H1 (cell line): ENCODE measurements around the gene ASCL1. TPM values are rescaled to one million over a fixed set of nuclear protein-coding genes. Genes with fewer than 3 reads are reported as not detected.

Experiments
- CTCF ChIA-PET: fragments of 300-600 bp; sonication (Branson Sonifier 250); formaldehyde crosslinking; loops from one replicate; lab custom pipeline; 2021; ENCODE audit not compliant: partially characterized antibody; lab: Charles Lee
- POLR2A ChIA-PET: fragments of 300-600 bp; sonication (Branson Sonifier 250); formaldehyde crosslinking; loops from one replicate; lab custom pipeline; 2021; ENCODE audit warnings: inconsistent platforms; ENCODE audit not compliant: partially characterized antibody; lab: Charles Lee
- DNase-seq, 2 experiments: peaks; one replicate each; pipeline versions ENCODE4 v3.0.0 to v3.0.0-alpha.2; 2010 to 2022; ENCODE audit warnings: low spot score in 2 of 2, low read depth in 1 of 2, mixed read lengths in 1 of 2
- FAIRE-seq: peaks from 2 replicates; lab custom pipeline; 2011; peaks lifted over from hg19 to GRCh38; lab: Jason Lieb, UNC
- H2AFZ ChIP-seq: 2 replicates; pipeline ENCODE4 v1.8.1; 2012; ENCODE audit warnings: low read length, inconsistent platforms
- H2AK5ac ChIP-seq: 2 replicates; pipeline ENCODE4 v1.6.1; 2013; ENCODE audit warnings: low read depth, low read length
- H2BK120ac ChIP-seq: replicated peaks from 2 replicates; pipeline ENCODE3; 2013; ENCODE audit warnings: low read depth, low read length, inconsistent platforms
- H2BK12ac ChIP-seq: 2 replicates; pipeline ENCODE4 v1.6.1; 2013; ENCODE audit warnings: low read depth, low read length
- H2BK15ac ChIP-seq: 2 replicates; pipeline ENCODE4 v1.6.1; 2013; ENCODE audit warnings: low read length
- H2BK20ac ChIP-seq: 2 replicates; pipeline ENCODE4 v1.6.1; 2013; ENCODE audit warnings: low read length
- H2BK5ac ChIP-seq: 2 replicates; pipeline ENCODE4 v1.6.1; 2013; ENCODE audit warnings: low read depth, low read length
- H3K14ac ChIP-seq: 2 replicates; pipeline ENCODE4 v1.6.1; 2013; ENCODE audit warnings: inconsistent platforms; ENCODE audit not compliant: insufficient read length
- H3K18ac ChIP-seq: 2 replicates; pipeline ENCODE4 v1.6.1; 2013; ENCODE audit warnings: low read length; ENCODE audit errors: extremely low read depth
- H3K23ac ChIP-seq: 2 replicates; pipeline ENCODE4 v1.6.1; 2013; ENCODE audit warnings: inconsistent platforms; ENCODE audit not compliant: insufficient read length
- H3K23me2 ChIP-seq: 2 replicates; pipeline ENCODE4 v1.6.1; 2013; ENCODE audit warnings: low read depth, low read length
- H3K27ac ChIP-seq: 2 replicates; pipeline ENCODE4 v1.6.1; 2011; ENCODE audit warnings: low read depth, low read length, inconsistent platforms
- H3K27me3 ChIP-seq, 4 experiments: replicated peaks in 1 of 4; 1 replicate in 1 of 4; 2 replicates in 3 of 4; pipeline versions ENCODE4 v1.6.1 to v1.8.1; 2011 to 2013; ENCODE audit warnings: low read length in 3 of 4, mild to moderate bottlenecking in 3 of 4, inconsistent platforms in 2 of 4, mixed read lengths in 2 of 4, moderate library complexity in 1 of 4; ENCODE audit not compliant: control insufficient read depth in 3 of 4, insufficient read depth in 3 of 4; ENCODE audit errors: extremely low read depth in 1 of 4
- H3K36me3 ChIP-seq, 4 experiments: 2 replicates each; pipeline versions ENCODE4 v1.6.1 to v1.8.1; 2011 to 2013; ENCODE audit warnings: mild to moderate bottlenecking in 4 of 4, low read length in 3 of 4, moderate library complexity in 2 of 4, control low read depth in 1 of 4, inconsistent platforms in 1 of 4; ENCODE audit not compliant: insufficient read depth in 4 of 4, control insufficient read depth in 2 of 4
- H3K4ac ChIP-seq: replicated peaks from 2 replicates; pipeline ENCODE3; 2013; ENCODE audit warnings: low read length, low read depth, mixed read lengths, inconsistent platforms; ENCODE audit not compliant: insufficient read length
- H3K4me1 ChIP-seq, 4 experiments: replicated peaks in 1 of 4; 1 replicate in 1 of 4; 2 replicates in 3 of 4; pipeline versions ENCODE4 v1.6.1 to v1.8.1; 2011 to 2013; ENCODE audit warnings: low read length in 3 of 4, inconsistent platforms in 2 of 4, mixed read lengths in 1 of 4; ENCODE audit not compliant: insufficient read depth in 4 of 4, control insufficient read depth in 3 of 4
- H3K4me2 ChIP-seq, 2 experiments: 2 replicates each; pipeline versions ENCODE4 v1.6.1 to v1.8.1; 2011 to 2013; ENCODE audit warnings: low read depth in 2 of 2, low read length in 2 of 2, control low read depth in 1 of 2, inconsistent platforms in 1 of 2, mild to moderate bottlenecking in 1 of 2; ENCODE audit not compliant: insufficient read depth in 1 of 2
- H3K4me3 ChIP-seq, 4 experiments: fragments of 200-600, 300-600 bp in 1 of 4; sonication (generic), shearing (Covaris generic), sonication (Bioruptor Twin) in 1 of 4; 2 replicates each; pipeline versions ENCODE4 v1.5.1 to v1.8.1; 2011 to 2016; ENCODE audit warnings: low read length in 4 of 4, low read depth in 3 of 4, control low read depth in 2 of 4, inconsistent platforms in 2 of 4, mild to moderate bottlenecking in 2 of 4, mixed read lengths in 1 of 4, moderate library complexity in 1 of 4; ENCODE audit not compliant: insufficient read depth in 2 of 4; ENCODE audit errors: extremely low read depth in 1 of 4
- H3K56ac ChIP-seq: replicated peaks from 2 replicates; pipeline ENCODE3; 2013; ENCODE audit warnings: low read depth, mild to moderate bottlenecking, mixed read lengths, low read length, inconsistent platforms; ENCODE audit not compliant: insufficient read length
- H3K79me1 ChIP-seq: 2 replicates; pipeline ENCODE4 v1.6.1; 2013; ENCODE audit warnings: low read depth, low read length, control low read depth
- H3K79me2 ChIP-seq, 2 experiments: 2 replicates each; pipeline versions ENCODE4 v1.6.1 to v1.8.1; 2012 to 2013; ENCODE audit warnings: low read length in 2 of 2, mild to moderate bottlenecking in 2 of 2, inconsistent platforms in 1 of 2; ENCODE audit not compliant: insufficient read depth in 2 of 2, control insufficient read depth in 1 of 2
- H3K9ac ChIP-seq, 4 experiments: replicated peaks in 1 of 4; 1 replicate in 1 of 4; 2 replicates in 3 of 4; pipeline versions ENCODE4 v1.6.1 to v1.8.1; 2011 to 2013; ENCODE audit warnings: low read depth in 3 of 4, low read length in 3 of 4, control low read depth in 2 of 4, mild to moderate bottlenecking in 2 of 4, moderate library complexity in 2 of 4, inconsistent platforms in 1 of 4; ENCODE audit errors: extremely low read depth in 1 of 4
- H3K9me3 ChIP-seq, 2 experiments: 2 replicates each; pipeline versions ENCODE4 v1.6.1 to v1.8.1; 2012 to 2013; ENCODE audit warnings: mild to moderate bottlenecking in 2 of 2, moderate library complexity in 2 of 2, control low read depth in 1 of 2, inconsistent platforms in 1 of 2, low read depth in 1 of 2, low read length in 1 of 2, mixed read lengths in 1 of 2; ENCODE audit not compliant: insufficient read depth in 2 of 2
- H4K20me1 ChIP-seq, 2 experiments: replicated peaks in 1 of 2; 2 replicates each; pipeline versions ENCODE3 to v1.8.1; 2011 to 2013; ENCODE audit warnings: inconsistent platforms in 2 of 2, low read length in 2 of 2, mild to moderate bottlenecking in 1 of 2; ENCODE audit not compliant: insufficient read depth in 2 of 2, control insufficient read depth in 1 of 2
- H4K5ac ChIP-seq: 2 replicates; pipeline ENCODE4 v1.6.1; 2013; ENCODE audit warnings: low read length, low read depth, mixed read lengths, inconsistent platforms; ENCODE audit not compliant: insufficient read length
- H4K8ac ChIP-seq: 2 replicates; pipeline ENCODE4 v1.8.0; 2013; ENCODE audit warnings: mild to moderate bottlenecking, moderate library complexity, low read length, inconsistent platforms; ENCODE audit not compliant: insufficient read depth; ENCODE audit errors: extremely low read depth
- H4K91ac ChIP-seq: replicated peaks from 2 replicates; pipeline ENCODE3; 2013; ENCODE audit warnings: low read length, mixed read lengths, inconsistent platforms; ENCODE audit not compliant: insufficient read length
- ASH2L ChIP-seq: fragments of 200-600, 300-600 bp; sonication (generic); IDR thresholded peaks from one replicate; pipeline ENCODE4 v1.7.1; 2017; ENCODE audit warnings: low read length
- ATF3 ChIP-seq: IDR thresholded peaks from 2 replicates; pipeline ENCODE4 v1.6.1; 2011; ENCODE audit warnings: low read depth, mild to moderate bottlenecking, low read length; ENCODE audit not compliant: insufficient read depth
- BACH1 ChIP-seq: IDR thresholded peaks from 2 replicates; pipeline ENCODE4 v1.6.1; 2012; ENCODE audit warnings: low read length, improper control_type of control experiment
- CBX8 ChIP-seq: fragments of 300-800, 300-1000 bp; sonication (generic); IDR thresholded peaks from 2 replicates; pipeline ENCODE4 v1.7.1; 2016; ENCODE audit warnings: low read depth, low read length, borderline replicate concordance
- CTCF ChIP-seq, 3 experiments: IDR thresholded peaks; 1 replicate in 2 of 3; 2 replicates in 1 of 3; pipeline versions ENCODE4 v1.5.1 to v1.6.1; 2011; ENCODE audit warnings: low read length in 3 of 3, mild to moderate bottlenecking in 3 of 3, inconsistent platforms in 2 of 3, low read depth in 1 of 3, moderate library complexity in 1 of 3; ENCODE audit not compliant: insufficient read depth in 1 of 3; ENCODE audit errors: control extremely low read depth in 1 of 3
- EZH2 ChIP-seq: fragments of 200-600 bp; sonication (generic); IDR thresholded peaks from 2 replicates; pipeline ENCODE4 v1.7.1; 2012; ENCODE audit warnings: low read depth, mild to moderate bottlenecking, moderate library complexity, low read length, inconsistent platforms; ENCODE audit not compliant: severe bottlenecking
- HDAC6 ChIP-seq: IDR thresholded peaks from one replicate; pipeline ENCODE4 v1.7.1; 2012; ENCODE audit warnings: low read depth, mild to moderate bottlenecking, inconsistent platforms, low read length, moderate library complexity
- NRF1 ChIP-seq: IDR thresholded peaks from 2 replicates; pipeline ENCODE4 v1.6.1; 2011; ENCODE audit warnings: mild to moderate bottlenecking, low read depth, low read length, improper control_type of control experiment
- POU5F1 ChIP-seq: IDR thresholded peaks from 2 replicates; pipeline ENCODE4 v1.6.1; 2011; ENCODE audit warnings: low read depth, mild to moderate bottlenecking, low read length, moderate library complexity
- RFX5 ChIP-seq: IDR thresholded peaks from 2 replicates; pipeline ENCODE4 v1.6.1; 2011; ENCODE audit warnings: low read depth, low read length, improper control_type of control experiment, borderline replicate concordance
- SIN3A ChIP-seq, 2 experiments: IDR thresholded peaks in 1 of 2; conservative IDR thresholded peaks in 1 of 2; 2 replicates each; pipeline ENCODE4 v1.6.1; 2011 to 2012; ENCODE audit warnings: low read length in 2 of 2, improper control_type of control experiment in 1 of 2, low read depth in 1 of 2, mild to moderate bottlenecking in 1 of 2
- WGBS, 2 experiments: shearing (Covaris generic) in 1 of 2; methylation state at CpG; one replicate each; pipeline versions ENCODE4 v1.1.6 to v1.1.7; 2013 to 2015; ENCODE audit warnings: low lambda C conversion rate in 2 of 2, mixed read lengths in 2 of 2, inconsistent platforms in 1 of 2, low coverage in 1 of 2, missing lambda C conversion rate in 1 of 2; ENCODE audit not compliant: insufficient replicate concordance in 2 of 2, insufficient coverage in 1 of 2, insufficient read length in 1 of 2; ENCODE audit errors: extremely low coverage in 1 of 2, missing lambda C conversion rate in 1 of 2; 5-methylcytosine and 5-hydroxymethylcytosine counted together
- polyA plus RNA-seq, 7 experiments: library from polyadenylated mRNA; depleted of rRNA in 3 of 7; stranded (reverse) in 5 of 7; unstranded in 2 of 7; fragments of >200 nt in 5 of 7; fragments of 200-250 nt in 2 of 7; gene quantifications; 1 replicate in 5 of 7; 2 replicates in 1 of 7; 4 replicates in 1 of 7; pipeline versions ENCODE4 v1.2.1 to v1.2.3, GENCODE V29; 2011 to 2013; ENCODE audit warnings: missing spikeins in 2 of 7, mixed read lengths in 2 of 7
- total RNA-seq: library from RNA; stranded (reverse); fragmentation: NEBNext Ultra II Directional; extraction: Animal tissue kit (Norgen Biotek cat#: 25700); gene quantifications from 2 replicates; pipeline ENCODE4 v1.2.1, GENCODE V29; 2021

Gene ASCL1
- total and polyA plus RNA-seq, 2 of the 8 experiments (the other 6 are each of a cell fraction or from before 2014, with no cell fraction given) = 0.12 TPM; not detected in 1

- ChIA-PET POLR2A (no interaction called here), CTCF (interaction anchor here (1.1 kb wide), 2 partner anchors 20 to 21 kb away, joined by 3 to 4 read pairs; no protein-coding TSS in a partner anchor)
- Histone ChIP-seq H3K79me1 (no peaks in the 10 kb centered on the region), H3K23me2 (peaks cover 3% of the 10 kb centered on the region; the same call in 1 of the 2 replicates), H3K56ac (no peak overlapping the region), H2AFZ (no peak overlapping the region), H4K5ac (no peak overlapping the region), H3K14ac (no peak overlapping the region), H2BK15ac (no peak overlapping the region), H3K4me3 (no peak overlapping the region), H2BK20ac (no peak overlapping the region), H2BK5ac (no peak overlapping the region), H2BK12ac (no peak overlapping the region), H4K20me1 (no peaks in the 10 kb centered on the region), H3K18ac (no peak overlapping the region), H3K27ac (no peak overlapping the region), H4K91ac (no peak overlapping the region), H3K4ac (no peak overlapping the region), H2BK120ac (no peak overlapping the region), H3K27me3 (peaks cover 16 to 32% (median 25%) of the 10 kb centered on the region in 4 experiments), H3K9ac (no peak overlapping the region), H2AK5ac (no peak overlapping the region), H3K36me3 (no peaks in the 10 kb centered on the region), H3K23ac (no peak overlapping the region), H3K4me1 (peaks cover 0 to 6% (median 3%) of the 10 kb centered on the region in 4 experiments; a peak in 2 of 7 replicates), H3K79me2 (no peaks in the 10 kb centered on the region), H3K4me2 (no peak overlapping the region), H3K9me3 (no peaks in the 10 kb centered on the region), H4K8ac (no peak overlapping the region)
- FAIRE-seq (no peak), DNase-seq (no peak)
- 53% methylated on average over 4 of the region's 4 CpGs; no CpG with 5 or more reads in 1 of the 2 experiments for WGBS, 2 experiments
- TF ChIP-seq ASH2L (no peak), ATF3 (no peak), CTCF (IDR thresholded peaks at IDR 0.05; ENCODE audit: control extremely low read depth in 1 of 3, insufficient read depth in 1 of 3, low read depth in 1 of 3, low read length in 3 of 3) (no peak), BACH1 (no peak), SIN3A (conservative IDR thresholded peaks at IDR 0.05 in 1 of 2, IDR thresholded peaks at IDR 0.05 in 1 of 2; ENCODE audit: low read depth in 1 of 2, low read length in 2 of 2) (no peak), NRF1 (no peak), EZH2 (no peak), HDAC6 (no peak), CBX8 (no peak), POU5F1 (no peak), RFX5 (no peak)
Measured at GRCh38 chr12:102970780-102971179, 13.3 kb downstream of the ASCL1 start.
